HG02870 (cell line): Measurements from ENCODE around the gene KCNMB3.

Source experiments
- ATAC-seq: cut with Tn5 transposase; IDR thresholded peaks from one replicate; pipeline ENCODE4 v1.9.1; 2021; ENCODE audit warnings: mild to moderate bottlenecking, moderate library complexity; ENCODE audit not compliant: unreplicated experiment

Gene KCNMB3

GRCh38 chr3:179200790-179201189, 50.1 kb downstream of the KCNMB3 start:
- no peak for ATAC-seq

DNA sequence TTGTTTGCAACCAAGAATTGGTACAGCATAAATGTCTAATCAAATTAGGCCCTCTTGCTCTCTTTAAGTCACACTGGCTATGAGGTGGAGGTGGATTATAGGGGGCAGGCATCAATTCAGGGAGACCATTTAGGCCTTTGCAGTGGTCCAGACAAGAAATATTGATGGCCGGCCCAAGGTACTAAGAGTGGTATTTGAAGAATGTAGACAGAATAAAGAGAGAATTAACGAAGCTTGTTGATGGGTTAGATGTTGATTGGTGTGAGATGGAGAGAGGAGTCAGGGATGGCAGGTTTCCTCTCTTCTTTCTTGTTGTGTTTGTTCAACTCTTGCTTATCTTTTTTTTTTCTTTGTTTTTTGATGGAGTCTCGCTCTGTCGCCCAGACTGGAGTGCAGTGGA, 54.2 kb downstream of the KCNMB3 start:
- no peak for ATAC-seq

- ATAC-seq, result peak; percentile 87
These were observed 54.8 kb downstream of the KCNMB3 start for GRCh38 chr3:179196098-179196497.

DNA sequence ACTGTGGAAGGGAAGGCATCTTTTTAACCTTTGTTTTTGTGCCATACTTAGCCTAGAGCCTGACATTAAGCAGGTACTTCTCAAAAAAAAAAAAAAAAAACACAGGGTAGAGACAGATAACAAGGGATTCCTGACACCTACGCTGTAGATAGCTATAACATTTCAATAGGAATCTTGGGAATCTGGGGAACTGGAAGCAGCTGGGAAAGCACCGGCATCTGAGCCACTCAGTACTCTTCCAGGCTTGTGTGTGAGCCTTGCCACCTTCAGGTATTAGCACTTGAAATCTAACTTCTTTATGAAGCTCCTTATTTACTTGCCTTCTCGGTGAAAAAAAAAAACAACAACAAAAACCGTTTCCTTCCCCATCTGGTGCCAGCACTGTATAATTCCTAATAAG, 56.0 kb downstream of the KCNMB3 start:
- no peak for ATAC-seq
